Measurements from ENCODE around the gene FMNL1. TPM values are rescaled to one million over a fixed set of nuclear protein-coding genes. Genes with fewer than 3 reads are reported as not detected.
A peak's percentile ranks its signal among the peaks of the same experiment; 100 is the strongest.

Gene FMNL1
- total and polyA plus RNA-seq, 7 experiments from 2014 or later = 19.0 to 595 (median 366) TPM

- DNase-seq (peak; percentile 38 to 71 (median 55)), ATAC-seq (peak; percentile 85)
- H3K9me3 ChIP-seq (ENCODE audit: control insufficient read depth in 2 of 3, low read length in 3 of 3) = no peaks in the 10 kb centered on the region
- Mint-ChIP-seq H3K9me3 (no peaks in the 10 kb centered on the region), H3K27ac (peak overlapping the region in 3 of 9 donors; percentile 6 to 32 (median 31)), H3K4me3 (no peak overlapping the region), H3K36me3 (peaks cover 0 to 32% (median 8%) of the 10 kb centered on the region in 5 donors), H3K27me3 (no peaks in the 10 kb centered on the region), H3K4me1 (peaks cover 0 to 12% (median 0%) of the 10 kb centered on the region in 7 donors)
- H3K4me3 ChIP-seq (ENCODE audit: low read length) = no peak overlapping the region
- no peaks in the 10 kb centered on the region for H3K27me3 ChIP-seq (ENCODE audit: control insufficient read depth in 2 of 2, insufficient read depth in 2 of 2, low read length in 2 of 2)
- H3K36me3 ChIP-seq (ENCODE audit: control insufficient read depth in 2 of 3, insufficient read depth in 3 of 3, low read length in 3 of 3) = peaks cover 16 to 77% (median 26%) of the 10 kb centered on the region in 3 experiments
- no peak overlapping the region for H3K27ac ChIP-seq (ENCODE audit: low read depth, low read length)
- POLR2A ChIA-PET = interaction anchor here (0.9 to 1.9 kb wide), 4 partner anchors 23 to 52 kb away, joined by 3 to 8 read pairs (median 4); no protein-coding TSS in a partner anchor
- H3K4me1 ChIP-seq (ENCODE audit: control insufficient read depth in 2 of 2, insufficient read depth in 2 of 2, low read length in 2 of 2) = no peaks in the 10 kb centered on the region
- intact Hi-C loops (cut with micrococcal nuclease) = loop anchor here (1.0 kb wide), 3 partner anchors 24 to 52 kb away; no protein-coding TSS in a partner anchor
- CTCF ChIA-PET = interaction anchor here (0.6 to 11.4 kb wide), 16 partner anchors 15 to 1131 kb away, joined by 3 to 111 read pairs (median 3); partner anchors contain the start of gene ACBD4
These were observed 49.2 kb downstream of the FMNL1 start for GRCh38 chr17:45270828-45271418.

GRCh38 chr17:45271603-45272002, 49.9 kb downstream of the FMNL1 start:
- H3K9me3 Mint-ChIP-seq = no peaks in the 10 kb centered on the region
- intact Hi-C loops (cut with micrococcal nuclease) = loop anchor here (1.0 kb wide), 3 partner anchors 24 to 52 kb away; no protein-coding TSS in a partner anchor
- H3K4me3 ChIP-seq (ENCODE audit: low read length) = no peak overlapping the region
- H3K36me3 Mint-ChIP-seq = peaks cover 0 to 32% (median 8%) of the 10 kb centered on the region in 5 donors
- no peak overlapping the region for H3K27ac ChIP-seq (ENCODE audit: low read depth, low read length)
- H3K4me1 Mint-ChIP-seq = peaks cover 0 to 12% (median 0%) of the 10 kb centered on the region in 7 donors
- no peaks in the 10 kb centered on the region for H3K9me3 ChIP-seq (ENCODE audit: control insufficient read depth in 2 of 3, low read length in 3 of 3)
- no peaks in the 10 kb centered on the region for H3K27me3 Mint-ChIP-seq
- H3K4me1 ChIP-seq (ENCODE audit: control insufficient read depth in 2 of 2, insufficient read depth in 2 of 2, low read length in 2 of 2) = no peaks in the 10 kb centered on the region
- ChIA-PET CTCF (interaction anchor here (0.6 to 11.4 kb wide), 10 partner anchors 23 to 1132 kb away, joined by 3 to 111 read pairs (median 4); partner anchors contain the start of gene ACBD4), POLR2A (interaction anchor here (0.6 to 1.9 kb wide), 3 partner anchors 23 to 52 kb away, joined by 3 to 8 read pairs (median 5); no protein-coding TSS in a partner anchor)
- ATAC-seq (no peak), DNase-seq (no peak)
- peak overlapping the region in 1 of 9 donors; percentile 12 for H3K27ac Mint-ChIP-seq
- H3K36me3 ChIP-seq (ENCODE audit: control insufficient read depth in 2 of 3, insufficient read depth in 3 of 3, low read length in 3 of 3) = peaks cover 16 to 73% (median 26%) of the 10 kb centered on the region in 3 experiments
- H3K27me3 ChIP-seq (ENCODE audit: control insufficient read depth in 2 of 2, insufficient read depth in 2 of 2, low read length in 2 of 2) = no peaks in the 10 kb centered on the region
- H3K4me3 Mint-ChIP-seq = no peak overlapping the region

GRCh38 chr17:45273551-45273957, 51.9 kb downstream of the FMNL1 start:
- ATAC-seq (no peak), DNase-seq (no peak)
- H3K27ac ChIP-seq (ENCODE audit: low read depth, low read length) = no peak overlapping the region
- CTCF ChIA-PET = interaction anchor here (1.1 to 11.4 kb wide), 3 partner anchors 25 to 55 kb away, joined by 3 to 111 read pairs (median 5); no protein-coding TSS in a partner anchor
- Mint-ChIP-seq H3K27me3 (no peaks in the 10 kb centered on the region), H3K4me1 (peaks cover 2 to 24% (median 10%) of the 10 kb centered on the region in 7 donors), H3K9me3 (no peaks in the 10 kb centered on the region), H3K4me3 (no peak overlapping the region), H3K36me3 (peaks cover 0 to 25% (median 3%) of the 10 kb centered on the region in 5 donors), H3K27ac (no peak overlapping the region)
- peaks cover 16 to 54% (median 20%) of the 10 kb centered on the region in 3 experiments for H3K36me3 ChIP-seq (ENCODE audit: control insufficient read depth in 2 of 3, insufficient read depth in 3 of 3, low read length in 3 of 3)
- H3K4me1 ChIP-seq (ENCODE audit: control insufficient read depth in 2 of 2, insufficient read depth in 2 of 2, low read length in 2 of 2) = peaks cover 0 to 5% of the 10 kb centered on the region in 2 donors
- no peaks in the 10 kb centered on the region for H3K27me3 ChIP-seq (ENCODE audit: control insufficient read depth in 2 of 2, insufficient read depth in 2 of 2, low read length in 2 of 2)
- H3K9me3 ChIP-seq (ENCODE audit: control insufficient read depth in 2 of 3, low read length in 3 of 3) = no peaks in the 10 kb centered on the region
- intact Hi-C loops (cut with micrococcal nuclease) = no loop called here
- H3K4me3 ChIP-seq (ENCODE audit: low read length) = no peak overlapping the region
- POLR2A ChIA-PET = interaction anchor here (1.0 to 2.0 kb wide), 2 partner anchors 14 to 26 kb away, joined by 4 to 6 read pairs; no protein-coding TSS in a partner anchor

- Mint-ChIP-seq H3K27ac (peak overlapping the region in 1 of 9 donors; percentile 20), H3K27me3 (no peaks in the 10 kb centered on the region), H3K4me1 (peaks cover 3 to 27% (median 10%) of the 10 kb centered on the region in 7 donors), H3K36me3 (peaks cover 0 to 24% (median 3%) of the 10 kb centered on the region in 5 donors), H3K9me3 (no peaks in the 10 kb centered on the region), H3K4me3 (no peak overlapping the region)
- Histone ChIP-seq H3K9me3 (ENCODE audit: control insufficient read depth in 2 of 3, low read length in 3 of 3) (no peaks in the 10 kb centered on the region), H3K27me3 (ENCODE audit: control insufficient read depth in 2 of 2, insufficient read depth in 2 of 2, low read length in 2 of 2) (no peaks in the 10 kb centered on the region), H3K4me1 (ENCODE audit: control insufficient read depth in 2 of 2, insufficient read depth in 2 of 2, low read length in 2 of 2) (peaks cover 0 to 5% of the 10 kb centered on the region in 2 donors), H3K4me3 (ENCODE audit: low read length) (no peak overlapping the region), H3K27ac (ENCODE audit: low read depth, low read length) (no peak overlapping the region), H3K36me3 (ENCODE audit: control insufficient read depth in 2 of 3, insufficient read depth in 3 of 3, low read length in 3 of 3) (peaks cover 16 to 49% (median 18%) of the 10 kb centered on the region in 3 experiments)
- ChIA-PET CTCF (interaction anchor here (1.1 to 11.4 kb wide), 4 partner anchors 26 to 110 kb away, joined by 3 to 111 read pairs (median 48); no protein-coding TSS in a partner anchor), POLR2A (interaction anchor here (0.6 to 2.0 kb wide), 3 partner anchors 15 to 55 kb away, joined by 3 to 6 read pairs (median 4); no protein-coding TSS in a partner anchor)
- intact Hi-C loops (cut with micrococcal nuclease) = no loop called here
- DNase-seq (no peak), ATAC-seq (no peak)
These were observed 52.3 kb downstream of the FMNL1 start for GRCh38 chr17:45274033-45274432.

- intact Hi-C loops (cut with micrococcal nuclease) = loop anchor here in 1 of 2 donors (2.0 kb wide), 1 partner anchor 41 kb away; no protein-coding TSS in a partner anchor
- Histone ChIP-seq H3K36me3 (ENCODE audit: control insufficient read depth in 2 of 3, insufficient read depth in 3 of 3, low read length in 3 of 3) (peaks cover 16 to 38% (median 18%) of the 10 kb centered on the region in 3 experiments), H3K4me3 (ENCODE audit: low read length) (no peak overlapping the region), H3K27me3 (ENCODE audit: control insufficient read depth in 2 of 2, insufficient read depth in 2 of 2, low read length in 2 of 2) (no peaks in the 10 kb centered on the region), H3K4me1 (ENCODE audit: control insufficient read depth in 2 of 2, insufficient read depth in 2 of 2, low read length in 2 of 2) (peaks cover 0 to 5% of the 10 kb centered on the region in 2 donors), H3K27ac (ENCODE audit: low read depth, low read length) (no peak overlapping the region), H3K9me3 (ENCODE audit: control insufficient read depth in 2 of 3, low read length in 3 of 3) (no peaks in the 10 kb centered on the region)
- CTCF ChIA-PET = interaction anchor here (0.7 to 11.4 kb wide), 12 partner anchors 7 to 752 kb away, joined by 3 to 111 read pairs (median 8); partner anchors contain the start of gene MAP3K14
- H3K27ac Mint-ChIP-seq = no peak overlapping the region
- peaks cover 0 to 18% (median 3%) of the 10 kb centered on the region in 5 donors for H3K36me3 Mint-ChIP-seq
- H3K9me3 Mint-ChIP-seq = no peaks in the 10 kb centered on the region
- POLR2A ChIA-PET = interaction anchor here (1.0 to 3.2 kb wide), 3 partner anchors 29 to 94 kb away, joined by 3 to 14 read pairs (median 3); partner anchors contain the start of gene MAP3K14
- H3K4me1 Mint-ChIP-seq = peaks cover 3 to 23% (median 10%) of the 10 kb centered on the region in 7 donors
- ATAC-seq (no peak), DNase-seq (no peak)
- no peaks in the 10 kb centered on the region for H3K27me3 Mint-ChIP-seq
- no peak overlapping the region for H3K4me3 Mint-ChIP-seq
These were observed 54.3 kb downstream of the FMNL1 start for GRCh38 chr17:45276031-45276430.

GRCh38 chr17:45277216-45277849, 55.6 kb downstream of the FMNL1 start:
- ChIA-PET CTCF (interaction anchor here (0.6 to 11.4 kb wide), 35 partner anchors 9 to 132 kb away, joined by 3 to 111 read pairs (median 4); partner anchors contain the start of gene MAP3K14), POLR2A (interaction anchor here (0.9 to 3.2 kb wide), 14 partner anchors 9 to 129 kb away, joined by 3 to 14 read pairs (median 3); partner anchors contain the start of genes FMNL1 and MAP3K14)
- H3K27ac Mint-ChIP-seq = peak overlapping the region; percentile 1 to 77 (median 40)
- Histone ChIP-seq H3K9me3 (ENCODE audit: control insufficient read depth in 2 of 3, low read length in 3 of 3) (no peaks in the 10 kb centered on the region), H3K36me3 (ENCODE audit: control insufficient read depth in 2 of 3, insufficient read depth in 3 of 3, low read length in 3 of 3) (peaks cover 8 to 40% (median 15%) of the 10 kb centered on the region in 3 experiments), H3K27ac (ENCODE audit: low read depth, low read length) (no peak overlapping the region), H3K4me3 (ENCODE audit: low read length) (no peak overlapping the region), H3K27me3 (ENCODE audit: control insufficient read depth in 2 of 2, insufficient read depth in 2 of 2, low read length in 2 of 2) (no peaks in the 10 kb centered on the region), H3K4me1 (ENCODE audit: control insufficient read depth in 2 of 2, insufficient read depth in 2 of 2, low read length in 2 of 2) (peaks cover 0 to 5% of the 10 kb centered on the region in 2 donors)
- peaks cover 3 to 22% (median 10%) of the 10 kb centered on the region in 7 donors for H3K4me1 Mint-ChIP-seq
- intact Hi-C loops (cut with micrococcal nuclease) = loop anchor here (1.0 to 2.0 kb wide), 5 partner anchors 35 to 108 kb away; partner anchors contain the start of gene MAP3K14 (in 2 of the 2)
- no peaks in the 10 kb centered on the region for H3K9me3 Mint-ChIP-seq
- no peaks in the 10 kb centered on the region for H3K27me3 Mint-ChIP-seq
- DNase-seq (peak; percentile 77 to 89 (median 86)), ATAC-seq (peak; percentile 98)
- peaks cover 0 to 13% (median 3%) of the 10 kb centered on the region in 5 donors for H3K36me3 Mint-ChIP-seq
- H3K4me3 Mint-ChIP-seq = peak overlapping the region in 2 of 10 donors; percentile 26 to 28

Measured in naive thymus-derived CD4-positive, alpha-beta T cell (primary cell).